ENCODE measurements around the gene TFIP11. TPM values are rescaled to one million over a fixed set of nuclear protein-coding genes. Genes with fewer than 3 reads are reported as not detected.

Gene TFIP11
- total and polyA plus RNA-seq, 2 of the 8 experiments (the other 6 are each of a cell fraction or from before 2014, with no cell fraction given), result 18.1 to 28.3 TPM

- H3K56ac ChIP-seq (replicated peaks; ENCODE audit: insufficient read length, low read depth, low read length), result no peak overlapping the region
- DNase-seq (ENCODE audit: low read depth in 1 of 2, low spot score in 2 of 2) (no peak), FAIRE-seq (no peak)
- H3K23me2 ChIP-seq (ENCODE audit: low read depth, low read length), result peaks cover 6% of the 10 kb centered on the region; the same call in 1 of the 2 replicates
- WGBS, 2 experiments (ENCODE audit: extremely low coverage in 1 of 2, insufficient coverage in 1 of 2, insufficient read length in 1 of 2, insufficient replicate concordance in 2 of 2, low coverage in 1 of 2, low lambda C conversion rate in 2 of 2, missing lambda C conversion rate in 1 of 2), result 70% methylated on average over 1 of the region's 1 CpG; no CpG with 5 or more reads in 1 of the 2 experiments
- H3K4ac ChIP-seq (replicated peaks; ENCODE audit: insufficient read length, low read depth, low read length), result no peak overlapping the region
- H2AK5ac ChIP-seq (ENCODE audit: low read depth, low read length), result no peak overlapping the region
- H3K4me1 ChIP-seq (replicated peaks in 1 of 4; ENCODE audit: control insufficient read depth in 3 of 4, insufficient read depth in 4 of 4, low read length in 3 of 4), result peaks cover 0 to 5% (median 3%) of the 10 kb centered on the region in 4 experiments; a peak in 3 of 7 replicates
- no peak overlapping the region for H3K18ac ChIP-seq (ENCODE audit: extremely low read depth, low read length)
- peak overlapping the region in 1 of 4 experiments; percentile 1; a peak in 2 of 7 replicates for H3K9ac ChIP-seq (replicated peaks in 1 of 4; ENCODE audit: extremely low read depth in 1 of 4, low read depth in 3 of 4, low read length in 3 of 4)
- peaks cover 4 to 19% of the 10 kb centered on the region in 2 experiments for H3K79me2 ChIP-seq (ENCODE audit: control insufficient read depth in 1 of 2, insufficient read depth in 2 of 2, low read length in 2 of 2)
- no peaks in the 10 kb centered on the region; the same call in 1 of the 2 replicates for H3K79me1 ChIP-seq (ENCODE audit: low read depth, low read length)
- peaks cover 6 to 13% (median 13%) of the 10 kb centered on the region in 4 experiments; a peak in 5 of 8 replicates for H3K36me3 ChIP-seq (ENCODE audit: control insufficient read depth in 2 of 4, insufficient read depth in 4 of 4, low read length in 3 of 4)
- no peak overlapping the region for H4K91ac ChIP-seq (replicated peaks; ENCODE audit: insufficient read length, low read length)
- no peak overlapping the region for H2BK5ac ChIP-seq (ENCODE audit: low read depth, low read length)
- H2BK20ac ChIP-seq (ENCODE audit: low read length), result no peak overlapping the region
- H2BK12ac ChIP-seq (ENCODE audit: low read depth, low read length), result no peak overlapping the region
- H3K23ac ChIP-seq (ENCODE audit: insufficient read length), result no peak overlapping the region
- no peak overlapping the region for H3K27ac ChIP-seq (ENCODE audit: low read depth, low read length)
- H3K27me3 ChIP-seq (replicated peaks in 1 of 4; ENCODE audit: control insufficient read depth in 3 of 4, extremely low read depth in 1 of 4, insufficient read depth in 3 of 4, low read length in 3 of 4), result no peaks in the 10 kb centered on the region
- TF ChIP-seq CEBPB (IDR thresholded peaks at IDR 0.05; ENCODE audit: low read depth, low read length), result 0 out of 2 replicates have a peak, but pooled peaks have one; percentile 10
- no peak for TF ChIP-seq SAP30 (IDR thresholded peaks at IDR 0.05; ENCODE audit: insufficient read depth, insufficient replicate concordance, low read length)
- no peak overlapping the region for H2BK15ac ChIP-seq (ENCODE audit: low read length)
- H2BK120ac ChIP-seq (replicated peaks; ENCODE audit: low read depth, low read length), result no peak overlapping the region
- H4K5ac ChIP-seq (ENCODE audit: insufficient read length, low read depth, low read length), result no peak overlapping the region
- H3K9me3 ChIP-seq (ENCODE audit: insufficient read depth in 2 of 2, low read depth in 1 of 2, low read length in 1 of 2), result no peaks in the 10 kb centered on the region
- no peak overlapping the region for H4K8ac ChIP-seq (ENCODE audit: extremely low read depth, insufficient read depth, low read length)
- no peak overlapping the region for H3K14ac ChIP-seq (ENCODE audit: insufficient read length)
- no peak overlapping the region; a peak in 1 of 8 replicates for H3K4me3 ChIP-seq (ENCODE audit: extremely low read depth in 1 of 4, insufficient read depth in 2 of 4, low read depth in 3 of 4, low read length in 4 of 4)
- ChIA-PET CTCF (ENCODE audit: partially characterized antibody) (interaction anchor here (1.0 to 1.5 kb wide), 3 partner anchors 10 to 148 kb away, joined by 3 to 4 read pairs (median 4); no protein-coding TSS in a partner anchor), POLR2A (ENCODE audit: partially characterized antibody) (interaction anchor here (1.1 to 2.4 kb wide), 3 partner anchors 11 to 159 kb away, joined by 5 to 13 read pairs (median 13); partner anchors contain the start of genes HPS4 and SRRD)
- H4K20me1 ChIP-seq (replicated peaks in 1 of 2; ENCODE audit: control insufficient read depth in 1 of 2, insufficient read depth in 2 of 2, low read length in 2 of 2), result no peaks in the 10 kb centered on the region
- no peak overlapping the region for H2AFZ ChIP-seq (ENCODE audit: low read length)
- peak overlapping the region; percentile 77 to 94; a peak in 1 of 4 replicates for H3K4me2 ChIP-seq (ENCODE audit: insufficient read depth in 1 of 2, low read depth in 2 of 2, low read length in 2 of 2)
Observed at GRCh38 chr22:26513838-26514237, 1.6 kb upstream of the TFIP11 start.
